ENCODE measurements around the gene HMX3.
"Not testable (repeated sequence)": the region's sequence is repeated elsewhere in the genome, so short reads cannot be mapped to it uniquely, and the experiment has no call there.

Gene HMX3

DNA sequence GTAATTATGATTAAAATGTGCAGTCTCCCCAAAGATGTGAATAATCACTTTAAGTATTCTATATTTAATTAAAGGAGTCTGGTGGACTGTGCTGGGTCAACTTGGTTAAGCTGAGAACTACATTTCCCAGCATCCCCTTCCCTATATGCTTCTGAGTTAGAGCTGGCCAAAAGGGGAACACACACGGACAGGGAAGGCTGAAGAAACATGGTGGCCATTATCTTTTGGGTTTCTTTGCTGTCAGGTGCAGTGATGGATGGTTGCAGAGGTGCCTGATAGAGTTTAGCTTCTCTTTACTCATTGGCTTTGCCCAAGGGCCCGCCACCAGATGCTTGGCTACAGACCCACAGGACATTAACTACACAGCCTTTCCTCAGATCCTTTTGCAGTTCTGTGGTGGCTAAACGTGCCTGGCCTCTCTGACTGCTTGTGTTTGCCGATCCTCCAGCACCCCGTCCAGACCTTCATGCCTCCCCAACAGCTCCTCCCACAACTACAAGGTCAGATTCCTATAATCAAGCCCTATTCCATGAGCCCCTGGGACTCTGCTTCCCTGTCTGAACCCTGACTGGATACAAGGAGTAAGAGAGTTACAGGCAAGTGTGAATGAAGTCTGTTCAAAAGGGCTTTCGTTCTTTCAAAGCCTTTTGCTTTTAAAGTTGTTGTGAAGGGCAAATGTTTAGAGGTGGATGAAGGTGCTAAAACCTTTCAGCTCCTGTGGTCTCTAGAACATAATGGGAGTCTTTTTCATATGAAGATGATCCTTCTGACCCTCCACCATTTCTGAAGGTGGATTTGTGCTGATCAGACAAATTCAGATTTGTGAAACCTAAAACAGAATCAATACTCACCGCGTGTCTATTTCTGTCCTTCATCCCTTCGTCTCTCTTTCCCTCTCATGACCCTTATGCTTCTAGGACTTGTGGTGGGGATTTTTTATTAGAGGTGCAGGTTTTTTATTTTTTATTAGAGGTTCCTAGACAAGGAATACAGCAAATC, 39.9 kb downstream of the HMX3 start:
- H3K36me3 ChIP-seq (ENCODE audit: insufficient read depth, low read length): no peaks in the 10 kb centered on the region
- H3K9ac ChIP-seq (ENCODE audit: insufficient read length): no peak overlapping the region
- no peak for DNase-seq (ENCODE audit: low read depth, low spot score)
- no peak overlapping the region for H3K27ac ChIP-seq
- no peak overlapping the region for H3K4me3 ChIP-seq
- H3K9me3 ChIP-seq (ENCODE audit: low read depth, low read length): no peaks in the 10 kb centered on the region
- TF ChIP-seq FOXP2 (optimal IDR thresholded peaks at IDR 0.05; ENCODE audit: control extremely low read depth, extremely low read length, insufficient read depth): no peak
- no peak for TF ChIP-seq POLR2AphosphoS5 (IDR thresholded peaks at IDR 0.05; ENCODE audit: borderline replicate concordance, low read depth, low read length)
- TF ChIP-seq EZH2 (IDR thresholded peaks at IDR 0.05): no peak

- H3K36me3 ChIP-seq (ENCODE audit: insufficient read depth, low read length); H3K4me3 ChIP-seq; H3K9ac ChIP-seq (ENCODE audit: insufficient read length); H3K27ac ChIP-seq; DNase-seq (ENCODE audit: low read depth, low spot score); H3K9me3 ChIP-seq (ENCODE audit: low read depth, low read length): not testable (repeated sequence)
Observed at GRCh38 chr10:123178390-123178789, 42.6 kb downstream of the HMX3 start.

- H3K27ac ChIP-seq: no peak overlapping the region
- no peaks in the 10 kb centered on the region for H3K9me3 ChIP-seq (ENCODE audit: low read depth, low read length)
- no peak for DNase-seq (ENCODE audit: low read depth, low spot score)
- no peaks in the 10 kb centered on the region for H3K36me3 ChIP-seq (ENCODE audit: insufficient read depth, low read length)
- no peak overlapping the region for H3K9ac ChIP-seq (ENCODE audit: insufficient read length)
- no peak overlapping the region for H3K4me3 ChIP-seq
- TF ChIP-seq FOXP2 (optimal IDR thresholded peaks at IDR 0.05; ENCODE audit: control extremely low read depth, extremely low read length, insufficient read depth) (no peak), POLR2AphosphoS5 (IDR thresholded peaks at IDR 0.05; ENCODE audit: borderline replicate concordance, low read depth, low read length) (no peak), EZH2 (IDR thresholded peaks at IDR 0.05) (no peak)
Observed at GRCh38 chr10:123180101-123181090, 44.6 kb downstream of the HMX3 start.

GRCh38 chr10:123183724-123184123, 48.0 kb downstream of the HMX3 start:
- Histone ChIP-seq H3K9me3 (ENCODE audit: low read depth, low read length) (no peaks in the 10 kb centered on the region), H3K4me3 (no peak overlapping the region), H3K9ac (ENCODE audit: insufficient read length) (no peak overlapping the region), H3K27ac (no peak overlapping the region), H3K36me3 (ENCODE audit: insufficient read depth, low read length) (0 out of 2 replicates have a peak, but pooled peaks cover 4% of the 10 kb centered on the region)
- no peak for DNase-seq (ENCODE audit: low read depth, low spot score)
- TF ChIP-seq FOXP2 (optimal IDR thresholded peaks at IDR 0.05; ENCODE audit: control extremely low read depth, extremely low read length, insufficient read depth): no peak
- no peak for TF ChIP-seq EZH2 (IDR thresholded peaks at IDR 0.05)
- no peak for TF ChIP-seq POLR2AphosphoS5 (IDR thresholded peaks at IDR 0.05; ENCODE audit: borderline replicate concordance, low read depth, low read length)

DNA sequence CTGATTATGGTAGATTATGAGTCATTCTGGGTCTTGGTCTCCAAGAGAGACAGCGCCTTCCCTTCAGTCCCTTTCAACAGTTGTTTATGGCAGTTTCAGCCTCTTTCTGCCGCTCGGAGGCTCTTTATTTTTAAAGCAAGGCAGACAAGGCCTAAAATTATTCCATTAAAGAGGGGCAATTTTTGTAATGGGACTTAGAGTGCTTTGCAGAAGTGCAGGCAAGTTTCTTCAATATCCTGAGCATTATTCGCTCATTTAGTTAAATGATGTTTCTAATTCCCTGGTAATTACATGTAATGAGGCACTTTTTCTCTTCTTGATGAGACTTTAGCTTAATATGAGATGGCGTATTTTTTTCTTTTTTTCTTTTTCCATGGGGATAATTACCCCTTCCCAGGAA, 52.0 kb downstream of the HMX3 start:
- Histone ChIP-seq H3K9ac (ENCODE audit: insufficient read length) (no peak overlapping the region), H3K9me3 (ENCODE audit: low read depth, low read length) (no peaks in the 10 kb centered on the region), H3K27ac (no peak overlapping the region), H3K36me3 (ENCODE audit: insufficient read depth, low read length) (0 out of 2 replicates have a peak, but pooled peaks cover 4% of the 10 kb centered on the region), H3K4me3 (no peak overlapping the region)
- DNase-seq (ENCODE audit: low read depth, low spot score): no peak
- TF ChIP-seq FOXP2 (optimal IDR thresholded peaks at IDR 0.05; ENCODE audit: control extremely low read depth, extremely low read length, insufficient read depth): no peak
- TF ChIP-seq EZH2 (IDR thresholded peaks at IDR 0.05): no peak
- TF ChIP-seq POLR2AphosphoS5 (IDR thresholded peaks at IDR 0.05; ENCODE audit: borderline replicate concordance, low read depth, low read length): no peak
